HepG2 (cell line): ENCODE measurements around the gene DNAH8. TPM values are rescaled to one million over a fixed set of nuclear protein-coding genes. Genes with fewer than 3 reads are reported as not detected.
A peak's percentile ranks its signal among the peaks of the same experiment; 100 is the strongest.

Experiments
- ATAC-seq: fragments of 200-7000 bp; cut with Tn5 transposase; 3 replicates; pipeline ENCODE4 v1.9.1; 2020; ENCODE audit warnings: mild to moderate bottlenecking, moderate library complexity
- BruUV-seq: library from RNA; stranded (reverse); fragments of 400-500 nt; replicated peaks from 2 replicates; lab custom pipeline; 2021; lab: Mats Ljungman, UMichigan
- CTCF ChIA-PET: fragments of 300-600 bp; formaldehyde crosslinking; extraction: SDS; loops from one replicate; lab custom pipeline; 2021; ENCODE audit warnings: low total read pairs, inconsistent platforms, low intra/inter-chr PET ratio; lab: Yijun Ruan, JAX
- POLR2A ChIA-PET: fragments of 350-600 bp; sonication (Branson Sonifier 250); formaldehyde crosslinking; loops from one replicate; lab custom pipeline; 2020; ENCODE audit warnings: antibody characterized with exemption, inconsistent platforms; lab: Yijun Ruan, JAX
- DNase-seq: peaks from one replicate; pipeline ENCODE4 v3.0.0-alpha.2; 2015; ENCODE audit warnings: low spot score
- FAIRE-seq: peaks from 3 replicates; lab custom pipeline; 2011; peaks lifted over from hg19 to GRCh38; lab: Jason Lieb, UNC
- H2AFZ ChIP-seq: one replicate; pipeline ENCODE4 v1.6.1; 2011; ENCODE audit warnings: low read length, inconsistent platforms
- H3K27ac ChIP-seq: fragments of 300-600 bp; 3 replicates; pipeline ENCODE4 v1.8.0; 2011; ENCODE audit warnings: mixed run types, mild to moderate bottlenecking, mixed read lengths, low read length, inconsistent platforms; ENCODE audit not compliant: insufficient read depth; ENCODE audit errors: extremely low read length
- H3K27me3 ChIP-seq, 2 experiments: fragments of 200-600 bp in 1 of 2; 2 replicates in 1 of 2; 3 replicates in 1 of 2; pipeline versions ENCODE4 v1.6.0 to v1.8.0; 2011; ENCODE audit warnings: low read length in 2 of 2, mild to moderate bottlenecking in 2 of 2, moderate library complexity in 2 of 2, inconsistent platforms in 1 of 2; ENCODE audit not compliant: insufficient read depth in 2 of 2, control insufficient read depth in 1 of 2
- H3K36me3 ChIP-seq, 2 experiments: fragments of 200-600 bp in 1 of 2; replicated peaks in 1 of 2; 2 replicates in 1 of 2; 3 replicates in 1 of 2; pipeline versions ENCODE4 v1.5.1 to v1.8.0; 2011; ENCODE audit warnings: low read length in 2 of 2, inconsistent platforms in 1 of 2; ENCODE audit not compliant: insufficient read depth in 2 of 2, control insufficient read depth in 1 of 2
- H3K4me1 ChIP-seq: 2 replicates; pipeline ENCODE4 v1.5.1; 2012; ENCODE audit warnings: low read length, inconsistent platforms; ENCODE audit not compliant: insufficient read depth
- H3K4me2 ChIP-seq: 2 replicates; pipeline ENCODE4 v1.6.0; 2011; ENCODE audit warnings: low read depth, low read length, inconsistent platforms
- H3K4me3 ChIP-seq, 3 experiments: fragments of 200-600 bp in 1 of 3; sonication (generic), shearing (Covaris generic) in 1 of 3; replicated peaks in 1 of 3; 2 replicates each; pipeline ENCODE4 v1.5.1; 2011 to 2016; ENCODE audit warnings: low read length in 3 of 3, inconsistent platforms in 2 of 3, low read depth in 2 of 3, mild to moderate bottlenecking in 2 of 3, control low read depth in 1 of 3, mixed read lengths in 1 of 3; ENCODE audit not compliant: insufficient read depth in 1 of 3
- H3K79me2 ChIP-seq: one replicate; pipeline ENCODE4 v1.6.1; 2011; ENCODE audit warnings: low read length, inconsistent platforms; ENCODE audit not compliant: insufficient read depth
- H3K9ac ChIP-seq: 2 replicates; pipeline ENCODE4 v1.6.0; 2011; ENCODE audit warnings: mild to moderate bottlenecking, low read depth, low read length, inconsistent platforms; ENCODE audit not compliant: insufficient read depth
- H3K9me3 ChIP-seq: 2 replicates; pipeline ENCODE4 v1.5.1; 2012; ENCODE audit warnings: mild to moderate bottlenecking, low read length
- H4K20me1 ChIP-seq: 2 replicates; pipeline ENCODE4 v1.6.0; 2011; ENCODE audit warnings: inconsistent platforms, mild to moderate bottlenecking, low read length, moderate library complexity; ENCODE audit not compliant: insufficient read depth
- BHLHE40 ChIP-seq: IDR thresholded peaks from 2 replicates; pipeline ENCODE4 v1.6.1; 2011; ENCODE audit warnings: low read length, improper control_type of control experiment
- CCAR2 ChIP-seq: fragments of 200-400 bp; formaldehyde crosslinking; optimal IDR thresholded peaks from 2 replicates; pipeline ENCODE3; 2018; ENCODE audit warnings: low read depth, mild to moderate bottlenecking, low read length, moderate library complexity
- MAFF ChIP-seq: IDR thresholded peaks from 2 replicates; pipeline ENCODE4 v1.6.1; 2011; ENCODE audit warnings: low read depth, low read length, improper control_type of control experiment
- MAFK ChIP-seq, 2 experiments: IDR thresholded peaks in 1 of 2; conservative IDR thresholded peaks in 1 of 2; 2 replicates each; pipeline ENCODE4 v1.6.1; 2011; ENCODE audit warnings: improper control_type of control experiment in 2 of 2, low read length in 2 of 2
- ZNF652 ChIP-seq: IDR thresholded peaks from 2 replicates; pipeline ENCODE4 v1.6.1; 2016; ENCODE audit warnings: low read depth, borderline replicate concordance
- ZNF740 ChIP-seq: sonication (generic); formaldehyde crosslinking; IDR thresholded peaks from 2 replicates; pipeline ENCODE4 v1.4.0; 2020; ENCODE audit warnings: missing genetic modification reagents
- WGBS: methylation state at CpG from one replicate; pipeline ENCODE4 v1.1.6; 2017; ENCODE audit warnings: low lambda C conversion rate; 5-methylcytosine and 5-hydroxymethylcytosine counted together
- in situ Hi-C: cut with HindIII; loops from 2 replicates; pipeline ENCODE4 v1.10.0; 2017; ENCODE audit warnings: low pct_unique_long_range_greater_than_20kb; ENCODE audit not compliant: extremely low pct_ligation_motif_present
- intact Hi-C: fragments of 100-400 bp; cut with micrococcal nuclease; formaldehyde crosslinking; loops from one replicate; pipeline ENCODE4 v1.10.0; 2022; ENCODE audit not compliant: unreplicated experiment
- polyA plus RNA-seq, 8 experiments: library from polyadenylated mRNA; depleted of rRNA in 3 of 8; stranded (reverse) in 7 of 8; unstranded in 1 of 8; fragments of >200 nt; fragmentation: Illumina TruSeq in 4 of 8; extraction: Trizol in 4 of 8; gene quantifications; 2 replicates each; pipeline versions ENCODE4 v1.2.1 to v1.2.3, GENCODE V29; 2011 to 2016; ENCODE audit warnings: low read depth in 4 of 8, missing spikeins in 1 of 8, mixed read lengths in 1 of 8; ENCODE audit not compliant: insufficient read depth in 1 of 8
- total RNA-seq, 5 experiments: library from RNA; depleted of rRNA; stranded (reverse); fragments of >200 nt; fragmentation: Illumina TruSeq; extraction: Trizol; gene quantifications; 2 replicates each; pipeline ENCODE4 v1.2.3, GENCODE V29; 2016; ENCODE audit warnings: low read depth in 1 of 5

Gene DNAH8
- total and polyA plus RNA-seq, 2 of the 13 experiments (the other 11 are each of a cell fraction or from before 2014, with no cell fraction given): not detected

GRCh38 chr6:38678178-38678760 is 36.8 kb upstream of the DNAH8 start (continued):
- TF ChIP-seq ZNF740 (CRISPR knock-in tag): no peak

GRCh38 chr6:38679668-38680067 is 35.4 kb upstream of the DNAH8 start:
- no peak overlapping the region for H3K4me3 ChIP-seq
- no TSS peak for BruUV-seq
- FAIRE-seq (no peak), DNase-seq (no peak)
- H2AFZ ChIP-seq: no peak overlapping the region
- no peak overlapping the region for H3K9ac ChIP-seq
- intact Hi-C loops: no loop called here
- CTCF ChIA-PET: no interaction called here
- H3K36me3 ChIP-seq: peaks cover 12 to 66% of the 10 kb centered on the region in 2 experiments
- H3K79me2 ChIP-seq: no peaks in the 10 kb centered on the region
- 93% methylated on average over 1 of the region's 1 CpG for WGBS
- TF ChIP-seq ZNF652: no peak
- peak in 1 of 2 experiments; percentile 52; a peak in 2 of 4 replicates for TF ChIP-seq MAFK (conservative IDR thresholded peaks at IDR 0.05 in 1 of 2, IDR thresholded peaks at IDR 0.05 in 1 of 2; ENCODE audit: low read length in 2 of 2)
- 0 out of 2 replicates have a peak, but pooled peaks have one; percentile 9 for TF ChIP-seq MAFF
- TF ChIP-seq, all 625 proteins: peak for 2
- H3K27me3 ChIP-seq: no peaks in the 10 kb centered on the region
- H3K27ac ChIP-seq: no peak overlapping the region
- H3K9me3 ChIP-seq: no peaks in the 10 kb centered on the region
- no peak overlapping the region for H3K4me2 ChIP-seq
- ATAC-seq: no peak
- H4K20me1 ChIP-seq: no peaks in the 10 kb centered on the region
- H3K4me1 ChIP-seq: no peaks in the 10 kb centered on the region
- in situ Hi-C loops: no loop called here
- POLR2A ChIA-PET: no interaction called here

- intact Hi-C loops: no loop called here
- in situ Hi-C loops: no loop called here
- peaks cover 9 to 64% of the 10 kb centered on the region in 2 experiments for H3K36me3 ChIP-seq
- H3K4me2 ChIP-seq: no peak overlapping the region
- no peak overlapping the region for H3K9ac ChIP-seq
- POLR2A ChIA-PET: no interaction called here
- no peak overlapping the region for H3K4me3 ChIP-seq
- peaks cover 6% of the 10 kb centered on the region; the same call in 1 of the 2 replicates for H4K20me1 ChIP-seq
- CTCF ChIA-PET: no interaction called here
- peaks cover 8% of the 10 kb centered on the region for H3K79me2 ChIP-seq
- no peak for TF ChIP-seq BHLHE40
- TF ChIP-seq CCAR2: peak; percentile 92
- TF ChIP-seq, all 625 proteins: peak for 1
- Histone ChIP-seq H2AFZ (no peak overlapping the region), H3K27me3 (no peaks in the 10 kb centered on the region), H3K27ac (no peak overlapping the region), H3K4me1 (peaks cover 8% of the 10 kb centered on the region), H3K9me3 (no peaks in the 10 kb centered on the region)
- BruUV-seq: no TSS peak
- FAIRE-seq: no peak
- WGBS: 99% methylated on average over 2 of the region's 2 CpGs
- DNase-seq: no peak
- no peak for ATAC-seq
Observed at GRCh38 chr6:38681850-38682249, 33.3 kb upstream of the DNAH8 start.
